HG02588 (cell line): ENCODE measurements around the gene TMEM63B.
"Not testable (repeated sequence)": the region's sequence is repeated elsewhere in the genome, so short reads cannot be mapped to it uniquely, and the experiment has no call there.

Experiments
- ATAC-seq: cut with Tn5 transposase; IDR thresholded peaks from one replicate; pipeline ENCODE4 v1.9.1; 2021; ENCODE audit warnings: mild to moderate bottlenecking, moderate library complexity; ENCODE audit not compliant: unreplicated experiment

TMEM63B gene

DNA sequence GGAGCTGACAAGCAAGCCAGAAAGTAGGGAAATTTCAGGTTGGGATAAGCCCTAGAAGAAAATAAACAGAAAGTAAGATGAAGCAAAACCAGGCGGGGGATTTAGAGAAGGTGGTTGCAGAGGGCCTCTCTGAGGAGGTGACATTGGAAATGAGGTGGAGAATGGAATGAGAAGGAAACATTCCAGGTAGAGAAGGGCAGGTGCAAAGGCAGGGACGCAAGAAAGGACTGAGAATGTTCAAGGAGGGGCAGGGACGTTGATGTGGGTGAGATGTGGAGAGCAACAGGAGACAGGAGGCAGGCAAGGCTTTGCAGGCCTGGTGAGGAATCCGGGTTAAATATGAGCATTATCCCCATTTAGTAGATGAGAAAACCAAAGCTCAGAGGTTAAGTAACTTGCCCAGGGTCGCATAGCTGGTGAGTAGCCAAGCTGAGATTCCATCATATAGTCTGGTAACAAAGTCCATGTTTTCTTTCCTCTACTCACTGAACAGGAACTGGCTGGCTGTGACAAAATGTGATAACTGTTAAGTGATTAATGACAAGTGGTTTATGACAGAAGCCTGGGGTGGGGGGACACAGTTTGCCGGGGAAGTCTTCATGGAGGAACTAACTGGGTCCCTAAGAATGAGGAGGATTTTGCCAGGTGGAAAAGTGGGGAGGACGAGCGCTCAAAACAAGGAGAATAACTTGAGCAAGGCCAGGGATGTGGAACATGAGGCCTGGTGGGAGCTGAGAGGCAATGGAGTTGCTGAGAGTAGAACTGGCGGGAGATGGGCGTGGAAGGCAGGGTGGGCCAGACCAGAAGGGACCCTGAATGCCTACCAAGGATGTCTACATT lies 32.7 kb upstream of the TMEM63B start:
- no peak for ATAC-seq

DNA sequence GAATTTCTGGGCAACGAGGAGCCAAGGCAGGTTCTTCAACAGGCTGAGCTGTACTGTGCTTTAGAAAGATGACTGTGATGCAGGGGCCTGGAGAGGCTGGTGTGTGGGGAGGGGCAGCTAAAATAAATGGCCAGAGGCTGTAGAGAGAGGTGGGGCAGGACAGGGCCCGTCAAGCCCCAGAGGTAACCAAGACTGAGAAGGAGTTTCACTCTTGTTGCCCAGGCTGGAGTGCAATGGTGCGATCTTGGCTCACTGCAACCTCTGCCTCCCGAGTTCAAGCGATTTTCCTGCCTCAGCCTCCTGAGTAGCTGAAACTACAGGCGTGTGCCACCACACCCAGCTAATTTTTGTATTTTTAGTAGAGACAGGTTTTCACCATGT lies 32.1 kb upstream of the TMEM63B start:
- ATAC-seq, result not testable (repeated sequence)

DNA sequence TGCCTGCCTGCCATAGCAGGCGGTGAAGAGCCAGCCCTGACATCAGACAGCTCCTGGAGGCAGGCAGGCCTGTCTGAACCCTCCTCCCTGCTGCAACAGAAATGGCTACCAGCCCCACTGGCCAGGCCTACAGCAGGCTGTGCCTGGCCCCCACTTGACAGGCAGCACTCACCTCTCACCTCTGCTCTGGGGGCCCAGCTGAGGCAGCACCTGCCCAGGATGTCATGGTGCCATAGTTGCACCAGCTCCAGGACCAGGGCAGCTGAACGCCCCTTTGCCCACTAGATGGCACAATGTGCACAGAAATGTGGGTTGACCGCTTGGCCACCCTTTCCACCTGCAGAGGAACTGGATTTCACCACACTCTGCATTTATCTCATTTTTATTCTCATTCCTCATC lies 30.7 kb upstream of the TMEM63B start:
- ATAC-seq, result peak; percentile 57

DNA sequence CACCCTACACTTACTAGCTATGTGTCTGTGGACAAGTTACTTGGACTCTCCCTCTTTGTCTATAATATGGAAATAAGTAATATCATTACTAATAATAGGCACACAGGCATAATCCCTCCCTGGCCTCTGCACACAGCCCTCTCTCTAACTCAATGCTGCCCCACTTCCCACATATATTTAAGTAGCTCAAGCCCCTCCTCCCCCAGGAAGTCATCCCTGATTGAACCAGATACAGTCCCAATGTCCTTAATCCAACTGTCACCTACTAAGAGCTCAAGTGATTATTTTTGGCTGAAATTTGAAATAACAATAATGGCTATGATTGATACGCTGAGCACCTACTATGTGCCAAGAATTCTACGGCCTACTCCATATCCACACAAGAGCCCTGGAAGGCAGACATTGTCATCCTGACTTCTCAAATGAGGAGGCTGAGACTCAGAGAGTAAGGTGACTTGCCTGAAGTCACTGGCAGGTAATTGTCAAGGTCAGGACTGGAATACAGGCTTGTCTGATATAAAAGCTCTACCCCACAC lies 29.5 kb upstream of the TMEM63B start:
- no peak for ATAC-seq

DNA sequence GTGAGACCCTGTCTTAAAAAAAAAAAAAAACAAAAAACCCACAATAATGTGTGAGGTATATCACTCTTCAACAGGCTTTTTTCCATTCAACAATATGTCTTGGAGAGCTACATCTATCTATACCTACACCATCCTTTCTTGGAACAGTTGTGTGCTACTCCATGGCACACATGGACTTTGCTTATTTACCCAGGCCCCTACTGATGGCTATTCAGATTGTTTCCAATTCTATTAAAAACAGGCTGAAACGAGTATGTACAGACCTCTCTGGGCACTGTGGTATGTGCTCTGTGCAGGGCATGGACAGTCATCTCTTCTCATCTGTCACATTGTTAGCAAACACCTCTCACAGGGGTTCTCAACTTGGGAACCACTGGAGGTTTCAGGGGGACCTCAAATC lies 28.2 kb upstream of the TMEM63B start:
- ATAC-seq, result no peak

DNA sequence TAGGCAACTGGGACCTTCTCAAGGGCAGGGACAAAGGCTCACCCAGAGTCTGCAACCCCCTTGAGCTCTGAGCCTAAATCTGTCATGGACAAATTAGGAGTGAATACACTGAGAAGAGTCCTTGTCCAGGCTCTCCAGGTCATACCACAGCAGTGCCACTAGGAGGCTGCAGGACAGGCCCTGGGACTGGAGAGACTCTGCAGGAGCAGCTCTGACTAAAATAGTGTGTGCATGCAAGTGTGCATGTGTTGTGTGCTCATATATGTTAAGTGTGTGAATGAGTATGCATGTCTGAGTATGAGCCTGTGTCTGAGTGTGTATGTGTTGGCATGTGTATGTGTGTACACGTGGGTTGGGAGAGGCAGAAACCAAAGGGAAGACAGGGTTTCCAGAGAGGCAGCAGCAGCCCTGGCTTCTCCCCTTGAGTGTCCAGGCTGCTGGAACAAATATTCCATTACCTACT lies 27.2 kb upstream of the TMEM63B start:
- ATAC-seq, result no peak

DNA sequence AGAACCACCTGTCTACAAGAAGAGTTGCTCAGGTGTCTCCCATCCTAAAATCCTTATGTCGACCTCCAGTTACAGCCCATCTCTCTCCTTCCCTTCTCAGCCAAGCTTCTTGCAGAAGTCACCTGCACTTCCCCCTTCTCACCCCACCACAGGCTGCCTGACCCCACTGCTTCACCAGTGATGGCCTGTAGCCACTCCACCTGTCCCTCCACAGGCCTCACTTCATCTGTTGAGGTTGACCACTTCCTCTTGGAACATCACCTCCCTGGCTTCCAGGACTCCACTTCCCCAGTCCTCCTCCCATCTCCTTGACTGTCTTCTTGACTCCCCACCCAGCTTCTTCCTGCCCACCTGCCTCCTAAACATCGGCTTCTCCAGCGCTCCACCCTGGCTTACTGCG lies 25.5 kb upstream of the TMEM63B start:
- no peak for ATAC-seq

DNA sequence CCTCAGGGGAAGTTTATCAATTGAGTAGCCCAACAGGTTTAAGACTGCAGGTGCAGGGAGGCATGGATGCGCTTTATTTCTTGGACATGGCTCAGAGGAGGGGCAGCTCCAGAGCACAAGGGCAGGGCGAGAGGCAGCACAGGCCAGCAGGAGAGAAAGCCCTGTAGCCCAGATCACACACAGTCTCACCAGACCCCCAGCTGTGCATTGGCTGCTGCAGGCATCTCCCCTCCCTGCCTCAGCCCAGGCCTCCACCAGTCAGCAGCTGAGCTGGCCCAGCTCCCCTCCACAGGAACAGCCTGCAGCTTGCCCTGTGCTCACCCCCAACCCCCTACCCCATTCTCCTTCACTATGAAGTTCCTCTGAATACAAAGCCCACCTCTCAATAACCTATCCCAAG lies 24.8 kb upstream of the TMEM63B start:
- ATAC-seq, result no peak

DNA sequence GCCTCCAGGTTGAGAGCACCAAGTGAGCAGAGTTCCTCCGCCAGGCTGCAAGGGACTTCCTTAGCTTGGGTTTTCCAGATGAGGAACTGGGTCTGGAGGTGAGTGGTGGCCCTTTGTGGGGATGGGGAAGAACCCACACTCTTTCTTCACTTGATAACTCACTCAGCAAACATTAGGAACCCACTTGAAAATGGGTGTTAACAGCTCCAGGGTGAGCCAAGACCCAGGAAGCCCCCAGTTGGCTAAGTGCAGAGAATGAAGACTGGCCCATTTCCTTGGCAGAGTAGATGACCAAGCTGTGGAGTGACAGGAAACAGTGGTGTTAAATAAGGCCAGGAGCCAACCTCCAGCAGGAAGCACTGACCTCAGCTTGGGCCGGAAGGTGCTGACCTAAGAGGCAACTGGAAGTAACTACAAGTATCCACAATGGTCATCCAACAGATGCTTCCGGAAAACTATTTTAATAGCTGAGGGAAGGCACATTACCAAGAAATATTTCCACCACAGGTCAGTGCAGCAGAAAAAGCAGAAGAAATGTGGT lies 22.8 kb upstream of the TMEM63B start:
- no peak for ATAC-seq

DNA sequence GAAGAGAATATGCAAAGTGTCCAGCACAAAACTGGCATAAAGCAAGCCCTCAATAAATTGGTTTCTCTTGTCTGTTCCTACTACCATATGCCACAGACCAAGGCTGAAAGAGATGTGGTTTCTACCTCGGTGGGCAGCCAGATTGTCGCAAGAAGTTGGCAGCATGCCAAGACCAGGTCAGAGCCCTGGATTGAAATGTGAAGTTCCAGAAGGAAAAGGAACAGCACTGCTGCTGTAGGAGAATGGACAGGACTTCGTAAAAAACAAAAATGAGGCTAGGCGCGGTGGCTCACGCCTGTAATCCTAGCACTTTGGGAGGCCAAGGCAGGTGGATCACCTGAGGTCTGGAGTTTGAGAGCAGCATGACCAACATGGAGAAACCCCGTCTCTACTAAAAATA lies 22.2 kb upstream of the TMEM63B start:
- ATAC-seq, result no peak

DNA sequence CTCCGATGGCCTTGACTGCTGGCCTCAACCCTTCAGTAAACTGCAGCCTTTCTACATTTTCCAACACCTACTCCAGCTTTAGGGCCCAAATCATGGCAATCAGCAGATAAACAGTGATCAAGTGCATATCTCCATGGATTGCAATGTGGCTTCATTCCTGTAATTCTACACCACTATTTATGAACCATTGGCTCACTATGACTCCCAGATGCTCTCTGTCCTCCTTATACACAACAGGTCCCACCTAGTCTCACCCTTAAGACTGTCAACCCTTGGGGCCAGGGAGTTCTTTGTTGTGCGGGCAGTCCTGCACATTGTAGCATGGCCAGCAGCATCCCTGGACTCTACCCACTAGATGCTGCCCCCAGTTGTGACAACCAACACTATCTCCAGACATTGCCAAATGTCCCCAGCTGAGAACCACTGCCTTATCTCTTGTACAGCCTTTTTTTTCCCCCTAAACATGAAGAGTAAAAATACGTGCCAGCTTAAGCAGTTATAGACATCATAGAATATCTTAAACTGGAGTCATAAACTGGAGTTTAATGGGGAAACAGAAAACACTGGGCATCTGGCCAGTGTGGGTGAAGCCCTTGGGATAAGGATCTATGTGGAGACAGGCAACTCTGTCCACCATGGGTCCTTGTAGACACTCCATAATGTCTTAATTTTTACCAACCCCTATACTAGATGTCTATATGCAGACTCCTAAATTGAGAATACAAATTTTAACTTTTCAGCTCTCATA lies 21.2 kb upstream of the TMEM63B start:
- no peak for ATAC-seq

DNA sequence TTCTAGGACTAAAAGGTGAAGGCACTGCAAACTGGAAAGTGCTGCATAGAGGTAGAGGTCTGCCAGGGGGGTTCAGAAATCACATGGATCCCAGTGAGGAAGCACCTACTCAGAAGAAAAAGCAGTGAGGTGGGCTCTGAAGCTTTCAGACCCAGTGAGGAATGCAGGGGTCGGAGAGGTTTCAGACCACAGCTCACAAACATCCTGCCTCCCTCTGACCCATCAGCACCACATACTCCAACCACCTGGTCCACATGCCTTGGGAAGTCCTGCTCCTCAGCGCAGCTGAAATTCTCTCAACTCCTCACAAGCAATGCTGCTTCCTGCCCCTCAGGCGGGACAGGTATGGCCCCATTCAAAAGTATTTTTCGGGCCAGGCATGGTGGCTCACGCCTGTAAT lies 20.3 kb upstream of the TMEM63B start:
- ATAC-seq, result no peak

DNA sequence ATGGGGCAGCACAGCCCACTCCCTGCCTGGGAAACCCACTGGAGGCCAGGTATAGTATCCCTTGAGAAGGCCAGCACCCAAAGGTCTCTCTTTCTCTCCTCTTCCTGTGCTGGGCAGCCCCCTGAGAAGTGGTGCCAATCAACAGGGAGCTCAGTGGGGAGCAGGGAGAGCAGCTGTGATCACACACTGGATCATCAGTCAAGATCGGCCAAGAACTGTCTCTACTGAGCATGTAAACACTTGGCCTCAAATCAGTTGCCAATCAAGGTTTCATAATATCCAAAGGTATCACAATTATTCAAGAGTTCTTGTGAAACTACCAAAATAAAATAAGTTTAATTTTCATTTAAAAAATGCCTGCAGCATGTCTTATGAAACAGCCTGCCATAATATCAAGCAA lies 18.9 kb upstream of the TMEM63B start:
- no peak for ATAC-seq

DNA sequence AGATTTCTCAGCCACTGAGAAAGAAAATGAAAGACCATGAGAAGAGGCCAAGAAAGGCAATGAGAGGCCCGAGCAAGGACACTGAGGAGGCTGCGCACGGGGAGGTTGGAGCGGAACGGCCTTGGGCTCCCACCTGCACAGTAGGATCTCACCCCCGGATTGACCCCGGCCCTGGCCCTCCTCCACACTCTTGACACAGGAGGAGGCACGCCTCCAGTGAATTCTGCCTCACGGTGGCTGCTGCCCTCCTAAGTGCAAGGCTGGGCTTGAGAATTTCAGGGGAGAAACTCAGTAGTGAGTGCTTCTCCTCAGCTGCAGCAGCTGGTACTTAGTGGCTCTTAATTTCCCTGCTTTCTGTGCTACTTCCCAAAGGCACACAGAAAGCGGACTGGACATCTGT lies 18.1 kb upstream of the TMEM63B start:
- ATAC-seq, result no peak

DNA sequence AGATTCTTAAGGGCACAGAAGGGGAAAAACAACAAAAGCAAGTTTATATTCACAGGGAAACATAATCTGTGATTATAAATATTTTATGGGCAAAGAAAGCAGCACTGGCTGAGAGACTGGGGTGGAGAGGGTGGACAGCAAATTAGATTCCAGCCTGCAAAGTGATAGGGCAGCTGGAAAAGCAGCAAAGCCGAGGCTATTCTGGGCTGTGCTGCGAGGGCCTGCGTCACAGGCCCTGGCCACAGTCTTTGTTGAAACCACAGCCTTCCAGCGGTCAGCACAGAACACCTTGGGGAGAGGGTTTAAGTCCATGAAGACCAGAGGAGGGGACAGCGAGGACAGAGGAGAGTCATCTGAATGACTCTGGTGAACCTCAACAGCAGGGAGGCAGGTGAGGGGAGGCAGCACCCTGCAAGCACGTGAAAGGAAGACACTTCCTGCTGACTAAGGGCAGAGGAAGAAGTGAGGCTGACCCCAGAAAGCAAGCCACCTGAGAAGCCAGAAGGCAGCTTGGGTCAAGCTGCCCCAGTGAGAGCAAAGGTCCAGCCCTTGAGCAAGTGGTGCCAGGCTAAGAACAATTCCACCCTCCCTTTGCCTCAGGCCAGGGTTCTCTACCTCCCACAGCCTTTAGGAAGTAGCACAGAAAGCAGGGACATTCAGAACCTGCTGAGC lies 17.2 kb upstream of the TMEM63B start:
- no peak for ATAC-seq

DNA sequence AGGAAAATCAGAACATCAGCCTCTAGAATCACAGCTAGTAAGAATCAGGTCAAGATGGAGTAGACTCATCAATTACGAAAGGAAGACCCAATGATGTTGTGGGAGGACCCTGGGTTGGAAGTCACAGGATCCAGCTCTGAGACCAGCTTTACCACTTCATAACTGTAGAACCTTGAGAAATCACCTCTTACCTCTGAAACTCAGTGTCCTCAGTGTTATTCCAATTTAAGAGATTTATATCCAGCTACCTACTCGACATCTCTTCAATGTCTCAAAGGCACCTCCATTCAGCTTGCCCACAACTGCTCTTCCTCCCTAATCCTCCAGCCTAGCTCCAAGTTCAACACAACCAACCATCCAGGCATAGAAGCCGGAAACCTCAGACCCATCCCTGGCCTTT lies 16.4 kb upstream of the TMEM63B start:
- ATAC-seq, result no peak

DNA sequence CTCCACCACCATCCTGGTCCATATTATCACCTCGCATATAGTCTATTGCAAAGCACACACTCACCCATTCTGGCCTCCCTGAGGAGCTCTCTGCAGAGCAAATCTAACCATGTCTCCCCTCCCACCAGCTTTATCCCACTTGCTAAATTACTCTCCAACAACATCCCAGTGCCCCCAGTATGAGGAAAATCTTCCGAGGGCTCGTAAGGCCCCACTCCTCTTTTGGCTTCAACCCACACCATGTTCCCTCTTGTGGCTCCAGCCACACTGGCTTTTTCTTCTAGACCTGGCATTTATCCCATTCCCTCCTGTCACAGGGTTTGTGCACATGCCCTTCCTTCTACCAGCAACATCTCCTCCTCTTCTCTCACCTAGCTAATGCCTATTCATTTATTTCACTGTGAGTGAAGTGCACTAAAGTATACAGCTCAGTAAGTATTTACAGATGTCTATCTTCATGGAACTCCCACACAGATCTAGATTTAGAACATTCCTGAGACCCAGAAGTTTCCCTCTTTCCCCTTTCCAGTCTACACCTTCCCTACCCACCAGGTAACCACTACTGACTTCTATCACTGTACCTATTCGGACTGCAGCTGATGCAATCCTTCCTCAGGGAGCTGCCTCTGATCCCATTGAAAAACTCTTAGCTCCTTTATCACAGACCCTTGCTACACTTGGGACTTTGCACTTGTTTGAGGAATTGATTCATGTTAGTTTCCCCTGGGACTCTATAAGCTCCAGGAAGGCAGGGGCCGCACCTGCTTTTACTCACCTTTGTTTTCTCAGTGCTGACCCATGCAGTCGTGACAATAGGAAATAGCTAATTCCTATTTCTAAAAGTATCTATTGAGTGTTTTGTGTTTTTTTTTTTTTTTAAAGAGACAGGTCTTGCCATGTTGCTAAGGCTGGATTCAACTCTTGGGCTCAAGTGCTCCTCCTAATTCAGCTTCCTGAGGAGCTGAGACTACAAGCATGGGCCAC lies 15.6 kb upstream of the TMEM63B start:
- ATAC-seq, result no peak

DNA sequence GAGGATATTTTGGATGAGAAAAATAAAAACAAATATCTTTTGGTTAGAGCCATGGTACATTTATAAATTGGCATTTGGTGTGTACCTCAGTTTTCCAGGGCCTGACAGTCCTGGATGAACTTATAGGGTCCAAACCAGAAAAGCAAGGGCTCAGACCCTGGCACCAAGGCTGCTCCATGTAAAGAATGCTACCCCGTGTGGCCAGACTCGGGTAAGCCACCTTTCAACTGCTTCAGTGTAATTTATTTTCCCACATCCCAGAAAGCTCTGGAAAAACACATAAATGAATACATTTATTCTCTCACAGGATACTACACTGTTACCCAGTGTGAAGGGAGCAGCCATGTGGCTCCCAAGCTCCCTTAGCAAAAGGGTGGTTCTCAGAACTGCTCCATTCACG lies 13.9 kb upstream of the TMEM63B start:
- no peak for ATAC-seq

DNA sequence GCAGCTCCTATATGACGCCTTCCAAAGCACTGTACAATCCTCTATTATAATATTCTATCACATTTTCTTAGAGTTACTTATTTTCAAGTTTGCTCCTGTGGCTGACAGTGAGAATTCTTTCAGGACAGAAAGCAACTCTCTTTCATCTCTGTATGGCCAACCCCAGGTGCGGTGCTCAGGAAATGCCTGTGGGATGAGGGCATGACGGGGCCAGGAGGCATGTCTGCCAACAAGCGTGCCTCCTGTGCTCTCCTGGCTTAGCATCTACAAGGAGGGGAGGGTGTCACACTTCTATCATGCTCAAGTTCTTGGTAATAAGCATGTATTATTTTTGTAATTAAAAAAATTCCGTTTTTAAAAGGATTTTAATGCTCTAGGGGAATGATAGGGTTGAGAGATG lies 11.5 kb upstream of the TMEM63B start:
- no peak for ATAC-seq
